IgD-negative memory B cell (primary cell): ENCODE data around the gene KHDC3L. TPM values are rescaled to one million over a fixed set of nuclear protein-coding genes. Genes with fewer than 3 reads are reported as not detected.
A peak's percentile ranks its signal among the peaks of the same experiment; 100 is the strongest.
"Not testable (repeated sequence)": the region's sequence is repeated elsewhere in the genome, so short reads cannot be mapped to it uniquely, and the experiment has no call there.

ENCODE experiments used
- H3K27ac Mint-ChIP-seq, 3 donors: one replicate each; pipeline ENCODE4 v1.8.0; 2020 to 2022; ENCODE audit warnings: mild to moderate bottlenecking in 3 of 3, mixed read lengths in 3 of 3, moderate library complexity in 1 of 3
- H3K27me3 Mint-ChIP-seq: one replicate; pipeline ENCODE4 v1.8.0; 2021; ENCODE audit warnings: mixed read lengths
- H3K36me3 Mint-ChIP-seq: one replicate; pipeline ENCODE4 v1.8.0; 2020; ENCODE audit warnings: mild to moderate bottlenecking, mixed read lengths
- H3K4me1 Mint-ChIP-seq, 3 donors: one replicate each; pipeline ENCODE4 v1.8.0; 2020 to 2022; ENCODE audit warnings: mixed read lengths in 3 of 3, mild to moderate bottlenecking in 1 of 3
- H3K4me3 Mint-ChIP-seq, 4 donors: one replicate each; pipeline ENCODE4 v1.8.0; 2020 to 2022; ENCODE audit warnings: mild to moderate bottlenecking in 4 of 4, mixed read lengths in 4 of 4, moderate library complexity in 3 of 4
- H3K9me3 Mint-ChIP-seq, 3 donors: one replicate each; pipeline ENCODE4 v1.8.0; 2020 to 2021; ENCODE audit warnings: mixed read lengths in 3 of 3, mild to moderate bottlenecking in 1 of 3
- polyA plus RNA-seq: library from polyadenylated mRNA; unstranded; fragments of 300-500 nt; fragmentation: Illumina TruSeq; gene quantifications from one replicate; pipeline ENCODE4 v1.2.3, GENCODE V29; 2021

Gene KHDC3L
- polyA plus RNA-seq, 1 donor from 2014 or later, result not detected

DNA sequence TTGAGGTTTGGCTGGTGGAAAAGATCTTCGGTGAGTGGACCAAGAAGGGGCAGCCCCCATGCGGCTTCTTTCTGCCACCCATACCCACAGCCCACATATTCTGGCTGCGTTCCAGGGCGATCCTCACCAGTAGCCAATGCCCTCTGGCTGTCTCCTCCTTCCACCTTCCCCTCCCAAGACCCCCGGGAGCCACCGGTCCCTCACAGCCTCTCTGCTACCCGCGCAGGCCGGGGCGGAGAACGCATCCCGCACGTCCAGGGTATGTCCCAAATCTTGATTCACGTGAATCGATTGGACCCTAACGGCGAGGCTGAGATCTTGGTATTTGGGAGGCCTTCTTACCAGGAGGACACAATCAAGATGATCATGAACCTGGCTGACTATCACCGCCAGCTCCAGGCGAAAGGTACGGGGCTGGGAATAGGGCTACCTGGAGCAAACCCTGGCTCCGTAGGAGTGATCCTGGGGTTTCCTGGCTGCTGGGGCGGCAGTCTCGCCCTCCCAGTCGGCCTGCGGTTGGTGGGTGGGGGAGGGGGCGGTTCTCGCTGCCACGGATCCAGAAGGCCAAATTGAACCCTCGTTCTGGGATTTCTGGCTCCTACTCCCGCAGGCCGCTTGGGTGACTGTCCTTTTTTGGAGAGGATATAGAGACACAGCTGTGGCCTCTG lies 545 bp downstream of the KHDC3L start:
- no peak overlapping the region for H3K4me3 Mint-ChIP-seq
- H3K36me3 Mint-ChIP-seq, result no peaks in the 10 kb centered on the region
- peaks cover 7% of the 10 kb centered on the region for H3K27me3 Mint-ChIP-seq
- H3K27ac Mint-ChIP-seq, result no peak overlapping the region
- H3K9me3 Mint-ChIP-seq, result no peaks in the 10 kb centered on the region
- H3K4me1 Mint-ChIP-seq, result no peaks in the 10 kb centered on the region

- no peaks in the 10 kb centered on the region for H3K9me3 Mint-ChIP-seq
- H3K27me3 Mint-ChIP-seq, result peaks cover 7% of the 10 kb centered on the region
- H3K4me1 Mint-ChIP-seq, result no peaks in the 10 kb centered on the region
- H3K27ac Mint-ChIP-seq, result no peak overlapping the region
- no peaks in the 10 kb centered on the region for H3K36me3 Mint-ChIP-seq
- H3K4me3 Mint-ChIP-seq, result no peak overlapping the region
These were observed 1.0 kb downstream of the KHDC3L start for GRCh38 chr6:73363537-73363875.

DNA sequence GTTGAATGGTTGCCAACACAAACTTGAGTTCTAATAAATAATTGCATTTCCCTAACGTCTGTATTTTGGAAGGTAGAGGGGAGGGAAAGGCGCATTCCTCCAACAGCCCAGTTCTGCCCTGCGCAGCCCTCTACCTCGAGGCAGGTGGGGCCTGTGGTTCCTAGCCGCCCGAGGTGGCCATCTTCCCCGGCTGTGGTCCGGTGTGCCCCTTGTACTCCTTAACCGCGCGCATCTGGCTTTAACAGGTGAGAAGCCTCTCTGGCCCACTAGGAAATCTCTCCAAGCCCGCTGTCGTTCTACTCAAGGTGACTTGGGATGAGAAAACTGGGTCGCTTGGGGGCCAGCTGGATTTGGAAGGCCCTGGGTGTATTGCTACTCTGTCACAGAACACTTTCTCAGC lies 1.7 kb downstream of the KHDC3L start:
- H3K27me3 Mint-ChIP-seq, result peaks cover 7% of the 10 kb centered on the region
- no peak overlapping the region for H3K27ac Mint-ChIP-seq
- H3K4me3 Mint-ChIP-seq, result no peak overlapping the region
- no peaks in the 10 kb centered on the region for H3K36me3 Mint-ChIP-seq
- H3K9me3 Mint-ChIP-seq, result no peaks in the 10 kb centered on the region
- no peaks in the 10 kb centered on the region for H3K4me1 Mint-ChIP-seq

DNA sequence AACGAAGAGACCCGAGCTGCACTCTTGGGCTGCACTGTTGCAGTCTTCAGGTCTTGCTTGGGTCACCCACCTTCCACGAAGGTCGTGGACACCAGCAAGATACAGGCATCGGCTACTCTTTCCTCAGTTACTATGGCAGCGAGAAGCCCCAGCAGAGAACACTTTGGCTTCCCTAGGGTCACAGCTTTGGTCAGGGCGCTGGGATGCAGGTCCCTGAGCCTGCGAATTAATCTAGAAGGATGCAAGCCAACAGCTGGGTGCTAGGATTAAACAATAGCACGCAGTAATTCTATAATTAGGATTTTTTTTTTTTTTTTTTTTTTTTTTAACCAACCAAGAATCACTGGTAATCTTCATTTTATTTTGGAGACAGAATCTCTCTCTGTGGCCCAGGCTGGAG lies 2.1 kb downstream of the KHDC3L start:
- Mint-ChIP-seq H3K4me1 (no peaks in the 10 kb centered on the region), H3K9me3 (no peaks in the 10 kb centered on the region), H3K36me3 (no peaks in the 10 kb centered on the region), H3K4me3 (no peak overlapping the region), H3K27ac (no peak overlapping the region), H3K27me3 (peaks cover 4% of the 10 kb centered on the region)

DNA sequence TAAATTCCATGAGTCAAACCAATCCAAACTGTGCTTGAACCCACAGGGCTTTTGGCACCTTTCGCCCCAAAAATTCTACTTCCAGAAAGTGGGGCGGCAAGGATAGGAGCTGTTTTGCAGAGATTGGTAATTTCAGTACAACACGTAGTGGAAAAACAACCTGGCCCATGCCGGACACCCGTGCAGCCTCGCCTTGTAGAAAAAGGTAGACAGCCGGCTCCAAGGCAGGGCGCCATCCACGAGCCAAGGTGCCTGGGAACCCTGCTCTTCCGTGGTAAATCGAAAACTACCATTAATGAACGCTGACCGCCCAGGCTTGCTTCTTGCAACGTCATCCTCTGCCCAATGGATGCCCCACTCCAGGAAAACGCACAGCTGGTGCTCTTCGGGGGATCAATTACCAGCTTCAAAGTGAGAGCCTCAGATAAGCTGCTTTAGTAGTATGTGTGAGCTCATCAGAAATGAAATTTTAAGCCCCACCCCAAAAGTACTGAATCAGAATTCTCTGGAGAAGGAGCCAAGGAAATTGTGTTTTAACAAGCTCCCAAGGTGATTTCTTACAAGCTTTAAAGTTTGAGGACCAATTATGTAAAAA lies 5.4 kb downstream of the KHDC3L start:
- no peak overlapping the region for H3K27ac Mint-ChIP-seq
- peaks cover 3% of the 10 kb centered on the region for H3K27me3 Mint-ChIP-seq
- no peak overlapping the region for H3K4me3 Mint-ChIP-seq
- peaks cover 0 to 4% (median 0%) of the 10 kb centered on the region in 3 donors for H3K9me3 Mint-ChIP-seq
- H3K36me3 Mint-ChIP-seq, result no peaks in the 10 kb centered on the region
- no peaks in the 10 kb centered on the region for H3K4me1 Mint-ChIP-seq

- H3K27ac Mint-ChIP-seq, result no peak overlapping the region
- H3K36me3 Mint-ChIP-seq, result no peaks in the 10 kb centered on the region
- peaks cover 0 to 4% (median 2%) of the 10 kb centered on the region in 3 donors for H3K9me3 Mint-ChIP-seq
- H3K4me3 Mint-ChIP-seq, result no peak overlapping the region
- peaks cover 3% of the 10 kb centered on the region for H3K27me3 Mint-ChIP-seq
- H3K4me1 Mint-ChIP-seq, result no peaks in the 10 kb centered on the region
These were observed 6.2 kb downstream of the KHDC3L start for GRCh38 chr6:73368675-73369074.

- no peaks in the 10 kb centered on the region for H3K4me1 Mint-ChIP-seq
- no peak overlapping the region for H3K4me3 Mint-ChIP-seq
- H3K27ac Mint-ChIP-seq, result no peak overlapping the region
- H3K27me3 Mint-ChIP-seq, result peaks cover 3% of the 10 kb centered on the region
- peaks cover 0 to 4% (median 2%) of the 10 kb centered on the region in 3 donors for H3K9me3 Mint-ChIP-seq
- H3K36me3 Mint-ChIP-seq, result no peaks in the 10 kb centered on the region
These were observed 6.7 kb downstream of the KHDC3L start for GRCh38 chr6:73369157-73369556.

GRCh38 chr6:73369563-73369962 lies 7.1 kb downstream of the KHDC3L start, which contains the start of gene OOEP:
Gene OOEP, minus strand, starts transcription at chr6:73369897. Its CDS starts 105 bp downstream, at chr6:73369792.
- H3K36me3 Mint-ChIP-seq, result no peaks in the 10 kb centered on the region
- H3K27ac Mint-ChIP-seq, result no peak within 1 kb of the TSS
- no peak within 1 kb of the TSS for H3K4me3 Mint-ChIP-seq
- peaks cover 0 to 4% (median 2%) of the 10 kb centered on the region in 3 donors for H3K9me3 Mint-ChIP-seq
- H3K27me3 Mint-ChIP-seq, result peaks cover 3% of the 10 kb centered on the region
- H3K4me1 Mint-ChIP-seq, result no peaks in the 10 kb centered on the region

- Mint-ChIP-seq H3K27me3 (no peaks in the 10 kb centered on the region), H3K27ac (no peak overlapping the region), H3K36me3 (no peaks in the 10 kb centered on the region), H3K4me1 (peaks cover 0 to 2% (median 0%) of the 10 kb centered on the region in 3 donors), H3K4me3 (no peak overlapping the region), H3K9me3 (peaks cover 0 to 4% (median 2%) of the 10 kb centered on the region in 3 donors)
These were observed 9.5 kb downstream of the KHDC3L start for GRCh38 chr6:73371984-73372383.

DNA sequence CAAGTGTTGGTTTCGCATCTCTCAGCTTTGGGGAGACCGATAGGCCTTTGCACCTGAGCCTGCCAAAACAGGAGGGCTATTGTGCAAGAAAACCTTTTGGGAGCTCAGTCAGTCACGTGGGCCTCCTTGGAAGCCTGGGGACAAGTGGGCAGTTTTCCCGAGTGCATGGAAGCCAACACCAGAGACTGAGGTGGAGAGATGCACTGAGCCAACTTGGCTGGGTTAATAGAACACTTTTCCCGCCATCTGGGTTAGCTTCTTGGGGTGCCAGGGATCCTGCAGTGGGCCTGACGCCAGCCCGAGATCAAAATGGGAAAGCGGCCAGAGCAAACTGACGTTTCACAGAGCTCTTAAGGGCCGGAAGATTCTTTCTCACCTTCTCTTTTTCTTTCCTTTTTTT lies 10.1 kb downstream of the KHDC3L start:
- H3K4me3 Mint-ChIP-seq, result no peak overlapping the region
- no peaks in the 10 kb centered on the region for H3K36me3 Mint-ChIP-seq
- H3K27me3 Mint-ChIP-seq, result no peaks in the 10 kb centered on the region
- peaks cover 0 to 4% (median 2%) of the 10 kb centered on the region in 3 donors for H3K9me3 Mint-ChIP-seq
- H3K4me1 Mint-ChIP-seq, result peaks cover 0 to 4% (median 0%) of the 10 kb centered on the region in 3 donors
- H3K27ac Mint-ChIP-seq, result no peak overlapping the region

DNA sequence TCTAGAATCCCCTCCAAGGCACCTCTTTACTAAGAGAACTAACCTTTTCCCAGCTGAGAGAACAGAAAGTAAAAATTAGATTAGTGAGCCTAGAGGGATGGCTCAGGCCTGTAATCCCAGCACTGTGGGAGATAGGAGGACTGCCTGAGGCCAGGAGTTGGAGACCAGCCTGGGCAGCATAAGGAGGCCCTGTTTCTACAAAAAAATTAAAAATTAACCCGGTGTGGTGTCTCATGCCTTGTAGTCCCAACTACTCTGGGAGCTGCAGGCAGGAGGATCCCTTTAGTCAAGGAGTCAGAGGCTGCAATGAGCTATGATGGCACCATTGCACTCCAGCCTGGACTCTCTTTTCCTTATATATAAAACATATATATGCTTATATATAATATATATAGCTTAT lies 12.8 kb downstream of the KHDC3L start:
- Mint-ChIP-seq H3K27ac (no peak overlapping the region), H3K9me3 (peaks cover 0 to 4% (median 2%) of the 10 kb centered on the region in 3 donors), H3K27me3 (no peaks in the 10 kb centered on the region), H3K36me3 (no peaks in the 10 kb centered on the region), H3K4me3 (no peak overlapping the region), H3K4me1 (peaks cover 0 to 4% (median 0%) of the 10 kb centered on the region in 3 donors)

DNA sequence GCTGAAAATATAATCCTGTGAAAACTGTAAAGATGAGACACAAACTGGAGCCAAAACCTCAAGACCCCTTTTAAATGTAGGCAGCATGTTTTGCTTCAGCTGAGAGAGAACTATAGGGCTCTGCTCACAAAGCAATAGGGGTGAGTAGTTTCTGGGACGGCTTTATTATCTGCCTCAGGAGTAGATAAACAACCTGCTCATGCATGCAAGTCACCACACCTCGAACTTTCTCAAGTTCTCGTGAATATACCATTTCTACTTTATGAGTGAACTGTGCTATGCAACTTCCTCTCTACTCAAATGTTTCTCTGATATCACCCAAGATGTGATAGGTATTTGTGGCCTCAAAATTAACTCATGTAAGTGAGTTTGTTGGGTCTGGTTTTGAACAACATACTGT lies 14.8 kb downstream of the KHDC3L start:
- H3K4me1 Mint-ChIP-seq, result peaks cover 0 to 4% (median 0%) of the 10 kb centered on the region in 3 donors
- H3K36me3 Mint-ChIP-seq, result no peaks in the 10 kb centered on the region
- peaks cover 0 to 2% (median 0%) of the 10 kb centered on the region in 3 donors for H3K9me3 Mint-ChIP-seq
- no peaks in the 10 kb centered on the region for H3K27me3 Mint-ChIP-seq
- H3K27ac Mint-ChIP-seq, result no peak overlapping the region
- H3K4me3 Mint-ChIP-seq, result no peak overlapping the region

GRCh38 chr6:73381531-73381930 lies 19.1 kb downstream of the KHDC3L start:
- not testable (repeated sequence) for H3K4me3 Mint-ChIP-seq, H3K9me3 Mint-ChIP-seq, H3K4me1 Mint-ChIP-seq, H3K27ac Mint-ChIP-seq, H3K27me3 Mint-ChIP-seq, H3K36me3 Mint-ChIP-seq

- no peak overlapping the region for H3K4me3 Mint-ChIP-seq
- H3K27me3 Mint-ChIP-seq, result no peaks in the 10 kb centered on the region
- no peak overlapping the region for H3K27ac Mint-ChIP-seq
- H3K9me3 Mint-ChIP-seq, result no peaks in the 10 kb centered on the region
- H3K4me1 Mint-ChIP-seq, result no peaks in the 10 kb centered on the region
- H3K36me3 Mint-ChIP-seq, result no peaks in the 10 kb centered on the region
These were observed 20.1 kb downstream of the KHDC3L start for GRCh38 chr6:73382462-73383113.

GRCh38 chr6:73388433-73388799 lies 26.0 kb downstream of the KHDC3L start:
- Mint-ChIP-seq H3K9me3 (no peaks in the 10 kb centered on the region), H3K27ac (peak overlapping the region in 1 of 3 donors; percentile 76), H3K27me3 (peaks cover 2% of the 10 kb centered on the region), H3K4me3 (peak overlapping the region; percentile 83 to 94 (median 89)), H3K36me3 (no peaks in the 10 kb centered on the region), H3K4me1 (peaks cover 6 to 10% (median 10%) of the 10 kb centered on the region in 3 donors)
